Measurements from ENCODE around the gene ASPSCR1. TPM values are rescaled to one million over a fixed set of nuclear protein-coding genes. Genes with fewer than 3 reads are reported as not detected.

The ASPSCR1 gene
- total and polyA plus RNA-seq, 2 of the 13 experiments (the other 11 are each of a cell fraction or from before 2014, with no cell fraction given) = 274 to 314 TPM

DNA sequence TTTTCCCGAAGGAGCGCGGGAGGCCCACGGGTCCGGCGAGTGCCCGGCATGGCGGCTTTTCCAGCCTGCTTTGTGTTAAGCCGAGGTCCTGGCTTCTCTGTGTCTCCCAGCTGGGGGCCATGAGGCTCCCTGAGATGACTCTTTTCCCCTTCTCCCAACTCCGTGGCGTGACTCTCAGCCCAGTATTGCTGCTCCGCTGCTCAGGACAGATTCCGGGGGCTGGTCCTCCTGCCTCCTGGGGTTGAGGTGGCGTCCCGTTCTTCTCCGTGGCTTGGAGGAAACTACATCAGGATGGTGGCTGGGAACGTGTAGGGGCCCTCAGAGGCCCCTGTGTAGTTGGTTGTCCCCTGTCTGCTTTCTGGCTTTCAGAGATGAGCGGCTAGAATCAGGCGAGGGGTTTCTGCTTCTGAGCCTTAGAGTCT, 75.2 kb downstream of the ASPSCR1 start:
- TF ChIP-seq KDM5A (IDR thresholded peaks at IDR 0.05; ENCODE audit: borderline replicate concordance, low read length) = 0 out of 2 replicates have a peak, but pooled peaks have one; percentile 6
- no peak for TF ChIP-seq TBX3 (IDR thresholded peaks at IDR 0.05; ENCODE audit: borderline replicate concordance)
- TF ChIP-seq ZNF563 (CRISPR knock-in tag; IDR thresholded peaks at IDR 0.05) = 0 out of 2 replicates have a peak, but pooled peaks have one; percentile 1
- TF ChIP-seq, protein P1, sequence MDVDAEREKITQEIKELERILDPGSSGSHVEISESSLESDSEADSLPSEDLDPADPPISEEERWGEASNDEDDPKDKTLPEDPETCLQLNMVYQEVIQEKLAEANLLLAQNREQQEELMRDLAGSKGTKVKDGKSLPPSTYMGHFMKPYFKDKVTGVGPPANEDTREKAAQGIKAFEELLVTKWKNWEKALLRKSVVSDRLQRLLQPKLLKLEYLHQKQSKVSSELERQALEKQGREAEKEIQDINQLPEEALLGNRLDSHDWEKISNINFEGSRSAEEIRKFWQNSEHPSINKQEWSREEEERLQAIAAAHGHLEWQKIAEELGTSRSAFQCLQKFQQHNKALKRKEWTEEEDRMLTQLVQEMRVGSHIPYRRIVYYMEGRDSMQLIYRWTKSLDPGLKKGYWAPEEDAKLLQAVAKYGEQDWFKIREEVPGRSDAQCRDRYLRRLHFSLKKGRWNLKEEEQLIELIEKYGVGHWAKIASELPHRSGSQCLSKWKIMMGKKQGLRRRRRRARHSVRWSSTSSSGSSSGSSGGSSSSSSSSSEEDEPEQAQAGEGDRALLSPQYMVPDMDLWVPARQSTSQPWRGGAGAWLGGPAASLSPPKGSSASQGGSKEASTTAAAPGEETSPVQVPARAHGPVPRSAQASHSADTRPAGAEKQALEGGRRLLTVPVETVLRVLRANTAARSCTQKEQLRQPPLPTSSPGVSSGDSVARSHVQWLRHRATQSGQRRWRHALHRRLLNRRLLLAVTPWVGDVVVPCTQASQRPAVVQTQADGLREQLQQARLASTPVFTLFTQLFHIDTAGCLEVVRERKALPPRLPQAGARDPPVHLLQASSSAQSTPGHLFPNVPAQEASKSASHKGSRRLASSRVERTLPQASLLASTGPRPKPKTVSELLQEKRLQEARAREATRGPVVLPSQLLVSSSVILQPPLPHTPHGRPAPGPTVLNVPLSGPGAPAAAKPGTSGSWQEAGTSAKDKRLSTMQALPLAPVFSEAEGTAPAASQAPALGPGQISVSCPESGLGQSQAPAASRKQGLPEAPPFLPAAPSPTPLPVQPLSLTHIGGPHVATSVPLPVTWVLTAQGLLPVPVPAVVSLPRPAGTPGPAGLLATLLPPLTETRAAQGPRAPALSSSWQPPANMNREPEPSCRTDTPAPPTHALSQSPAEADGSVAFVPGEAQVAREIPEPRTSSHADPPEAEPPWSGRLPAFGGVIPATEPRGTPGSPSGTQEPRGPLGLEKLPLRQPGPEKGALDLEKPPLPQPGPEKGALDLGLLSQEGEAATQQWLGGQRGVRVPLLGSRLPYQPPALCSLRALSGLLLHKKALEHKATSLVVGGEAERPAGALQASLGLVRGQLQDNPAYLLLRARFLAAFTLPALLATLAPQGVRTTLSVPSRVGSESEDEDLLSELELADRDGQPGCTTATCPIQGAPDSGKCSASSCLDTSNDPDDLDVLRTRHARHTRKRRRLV (CRISPR knock-in tag; IDR thresholded peaks at IDR 0.05) = 0 out of 2 replicates have a peak, but pooled peaks have one; percentile 55
- no peak for TF ChIP-seq GLI4 (CRISPR knock-in tag; IDR thresholded peaks at IDR 0.05; ENCODE audit: borderline replicate concordance)
- Histone ChIP-seq H3K4me1 (ENCODE audit: insufficient read depth, low read length) (peaks cover 57% of the 10 kb centered on the region), H3K9ac (ENCODE audit: insufficient read depth, low read depth, low read length) (peak overlapping the region; percentile 94), H3K79me2 (ENCODE audit: insufficient read depth, low read length) (peaks cover 37% of the 10 kb centered on the region), H3K27ac (ENCODE audit: extremely low read length, insufficient read depth, low read length) (peak overlapping the region; percentile 64), H2AFZ (ENCODE audit: low read length) (no peak overlapping the region), H3K36me3 (replicated peaks in 1 of 2; ENCODE audit: control insufficient read depth in 1 of 2, insufficient read depth in 2 of 2, low read length in 2 of 2) (peaks cover 23 to 45% of the 10 kb centered on the region in 2 experiments), H3K27me3 (ENCODE audit: control insufficient read depth in 1 of 2, insufficient read depth in 2 of 2, low read length in 2 of 2) (no peaks in the 10 kb centered on the region; a peak in 2 of 5 replicates), H3K9me3 (ENCODE audit: low read length) (no peaks in the 10 kb centered on the region), H3K4me3 (replicated peaks in 1 of 3; ENCODE audit: insufficient read depth in 1 of 3, low read depth in 2 of 3, low read length in 3 of 3) (peak overlapping the region; percentile 76 to 99 (median 95)), H3K4me2 (ENCODE audit: low read depth, low read length) (peak overlapping the region; percentile 92), H4K20me1 (ENCODE audit: insufficient read depth, low read length) (no peaks in the 10 kb centered on the region; the same call in 1 of the 2 replicates)
- intact Hi-C loops (cut with micrococcal nuclease; ENCODE audit: unreplicated experiment) (loop anchor here (5.0 kb wide), 1 partner anchor 45 kb away; the partner anchor contains the start of gene FASN), in situ Hi-C loops (cut with HindIII; ENCODE audit: extremely low pct_ligation_motif_present, low pct_unique_long_range_greater_than_20kb) (no loop called here)
- FAIRE-seq (no peak), DNase-seq (ENCODE audit: low spot score) (no peak), ATAC-seq (no peak)
- no TSS peak for BruUV-seq (replicated peaks)
- ChIA-PET CTCF (ENCODE audit: low intra/inter-chr PET ratio, low total read pairs) (no interaction called here), POLR2A (interaction anchor here (0.7 to 3.4 kb wide), 4 partner anchors 9 to 324 kb away, joined by 3 to 33 read pairs (median 3); partner anchors contain the start of gene DCXR)
- WGBS (ENCODE audit: low lambda C conversion rate) = 7% methylated on average over 7 of the region's 19 CpGs
